NCI-H460 (cell line): ENCODE results near the gene PTTG2. TPM values are rescaled to one million over a fixed set of nuclear protein-coding genes. Genes with fewer than 3 reads are reported as not detected.
"Not testable (repeated sequence)": the region's sequence is repeated elsewhere in the genome, so short reads cannot be mapped to it uniquely, and the experiment has no call there.

Source experiments
- DNase-seq: peaks from one replicate; pipeline ENCODE4 v3.0.0-alpha.2; 2016; ENCODE audit warnings: low read depth; ENCODE audit errors: extremely low read depth
- polyA plus RNA-seq: library from polyadenylated mRNA; depleted of rRNA; stranded (reverse); fragments of >200 nt; gene quantifications from 2 replicates; pipeline ENCODE4 v1.2.3, GENCODE V29; 2014; cell fraction: nucleus; rRNA removed
- total RNA-seq: library from RNA; depleted of rRNA; stranded (reverse); fragments of >200 nt; shearing (Covaris generic); gene quantifications from 2 replicates; pipeline ENCODE4 v1.2.3, GENCODE V29; 2014; rRNA removed

Gene PTTG2
- total RNA-seq: not detected in 2 replicates
- not detected in 2 replicates for polyA plus RNA-seq

DNA sequence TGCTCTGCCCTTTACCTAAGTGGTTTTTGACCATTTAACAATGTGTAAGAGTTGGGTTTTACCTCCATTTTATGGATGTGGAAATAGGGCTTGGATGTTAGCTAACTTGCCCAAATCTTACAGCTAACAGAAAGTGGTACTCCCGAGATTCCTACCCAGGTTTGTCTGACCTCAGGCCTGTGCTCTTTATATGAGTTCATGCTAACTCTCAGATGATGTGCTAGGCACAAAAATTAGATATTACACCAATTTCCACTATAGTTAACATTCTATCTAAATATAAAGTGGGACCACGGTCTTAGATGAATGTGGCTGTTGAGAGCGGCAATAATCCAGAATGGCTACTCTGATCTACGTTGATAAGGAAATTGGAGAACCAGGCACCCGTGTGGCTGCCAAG, at the start of gene PTTG2:
TSS of gene PTTG2 (plus strand) at position 301 of the 400 bp plus-strand sequence. CDS start at position 338, 37 bp downstream.
- no peak for DNase-seq

DNA sequence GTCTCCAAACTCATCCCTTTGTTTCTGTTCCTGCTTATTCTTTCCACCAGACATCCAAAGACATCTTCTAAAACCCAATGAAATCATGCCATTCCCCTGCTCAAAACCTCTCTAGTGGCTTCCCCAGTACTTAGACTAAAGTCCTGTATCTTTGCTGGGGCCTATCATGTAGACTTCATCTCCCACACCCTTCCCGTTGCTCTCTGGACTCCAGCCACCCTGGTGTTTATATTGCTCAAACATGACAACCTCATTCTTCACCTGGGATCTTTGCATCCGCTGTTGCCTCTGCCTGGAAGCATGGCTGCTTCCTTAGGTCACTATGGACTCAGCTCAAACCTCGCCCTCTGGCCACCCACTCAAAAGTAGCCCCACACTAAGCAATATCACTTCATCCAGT, 45.7 kb upstream of the PTTG2 start:
- DNase-seq: no peak

DNA sequence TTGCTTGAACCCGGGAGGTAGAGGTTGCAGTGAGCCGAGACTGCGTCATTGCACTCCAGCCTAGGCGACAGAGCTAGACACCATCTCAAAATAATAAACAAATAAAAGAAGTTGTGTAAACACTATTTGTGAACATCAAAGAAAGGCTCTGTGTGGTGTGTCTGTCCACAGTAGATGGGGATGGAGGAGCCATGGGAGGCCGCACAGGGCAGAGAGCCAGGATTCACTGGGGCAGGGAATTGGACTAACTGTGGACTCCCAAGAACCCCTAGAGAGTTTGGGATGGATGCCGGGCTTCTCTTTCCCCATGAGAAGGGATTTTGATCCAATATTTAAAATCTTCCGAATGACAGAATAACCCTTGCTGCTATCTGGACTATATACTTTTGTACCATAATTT, 42.8 kb upstream of the PTTG2 start:
- DNase-seq: no peak

DNA sequence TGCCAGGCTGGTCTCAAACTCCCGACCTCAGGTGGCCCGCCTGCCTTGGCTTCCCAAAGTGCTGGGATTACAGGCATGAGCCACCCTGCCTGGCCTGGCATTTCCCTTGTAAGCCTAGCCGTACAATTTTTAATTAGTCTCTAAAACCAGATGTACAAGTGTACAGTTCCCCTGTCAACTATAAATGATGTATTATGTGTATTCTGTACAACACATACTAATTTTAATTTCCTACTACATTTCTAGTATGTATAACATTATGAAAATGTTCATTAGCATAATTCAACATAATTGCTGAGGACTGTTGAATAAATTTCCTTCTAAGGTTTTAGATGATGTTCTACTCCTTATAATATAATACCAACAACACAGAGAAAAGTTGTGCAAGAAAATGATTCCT, 41.5 kb upstream of the PTTG2 start:
- no peak for DNase-seq

DNA sequence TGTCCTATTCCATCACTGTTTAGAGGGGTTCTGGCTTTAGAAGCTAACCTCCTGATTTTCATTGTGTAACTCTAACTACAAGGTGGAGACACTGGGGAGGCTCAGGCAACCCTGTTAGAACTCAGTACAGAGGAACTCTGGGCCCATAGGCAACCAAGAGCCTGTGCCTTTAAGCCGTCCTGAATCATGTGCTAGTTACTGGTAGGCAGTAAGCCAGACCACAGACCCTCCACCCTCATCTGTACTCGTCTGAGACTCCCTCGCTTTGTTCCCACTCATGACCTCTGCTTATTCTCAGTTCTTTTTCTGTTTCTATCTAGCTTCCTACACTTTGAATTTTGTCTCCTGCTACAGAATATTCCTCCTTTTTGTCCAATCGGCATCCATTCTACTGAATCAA, 37.9 kb upstream of the PTTG2 start:
- no peak for DNase-seq

DNA sequence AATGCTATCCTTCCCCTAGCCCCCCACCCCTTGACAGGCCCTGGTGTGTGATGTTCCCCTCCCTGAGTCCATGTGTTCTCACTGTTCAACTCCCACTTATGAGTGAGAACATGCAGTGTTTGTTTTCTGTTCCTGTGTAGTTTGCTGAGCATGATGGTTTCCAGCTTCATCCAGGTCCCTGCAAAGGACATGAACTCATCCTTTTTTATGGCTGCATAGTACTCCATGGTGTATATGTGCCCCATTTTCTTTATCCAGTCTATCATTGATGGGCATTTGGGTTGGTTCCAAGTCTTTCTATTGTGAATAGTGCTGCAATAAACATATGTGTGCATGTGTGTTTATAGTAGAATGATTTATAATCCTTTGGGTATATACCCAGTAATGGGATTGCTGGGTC, 37.1 kb upstream of the PTTG2 start:
- not testable (repeated sequence) for DNase-seq

DNA sequence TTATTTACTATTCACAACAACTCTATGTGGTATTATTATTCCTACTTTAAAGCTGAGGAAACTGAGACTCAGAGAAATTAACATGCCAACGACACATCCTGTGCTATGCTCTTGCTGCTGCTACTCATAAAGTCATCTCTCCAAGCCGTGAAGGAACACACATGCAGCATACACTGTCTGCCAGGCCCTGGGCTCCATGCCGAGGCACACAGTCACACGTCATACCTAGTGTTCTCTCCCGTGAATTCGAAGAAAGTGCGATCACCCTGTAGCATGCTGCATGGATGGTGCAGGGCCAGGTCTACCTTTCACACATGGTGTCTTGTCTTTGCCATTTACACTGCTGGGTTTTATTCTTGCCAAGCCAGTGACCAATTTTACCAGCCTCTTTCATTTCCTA, 35.3 kb upstream of the PTTG2 start:
- DNase-seq: no peak

DNA sequence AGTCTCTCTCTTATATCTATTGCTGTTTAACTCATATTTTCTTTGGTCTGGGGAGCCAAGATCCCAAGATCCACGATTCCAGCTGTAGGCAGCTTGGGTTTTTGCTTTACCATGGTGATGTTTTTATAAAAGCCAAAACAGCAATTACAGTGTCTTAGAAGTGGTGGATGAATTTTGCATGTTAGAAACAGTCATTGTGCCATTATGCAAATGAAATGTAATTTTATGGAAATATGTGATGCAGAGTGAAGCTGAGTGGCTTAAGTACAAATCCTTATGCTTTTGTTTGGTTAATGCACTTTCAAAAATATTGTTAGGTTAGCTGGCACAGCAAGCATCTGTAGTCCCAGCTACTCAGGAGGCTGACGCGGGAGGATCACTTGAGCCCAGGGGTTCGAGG, 32.8 kb upstream of the PTTG2 start:
- no peak for DNase-seq

DNA sequence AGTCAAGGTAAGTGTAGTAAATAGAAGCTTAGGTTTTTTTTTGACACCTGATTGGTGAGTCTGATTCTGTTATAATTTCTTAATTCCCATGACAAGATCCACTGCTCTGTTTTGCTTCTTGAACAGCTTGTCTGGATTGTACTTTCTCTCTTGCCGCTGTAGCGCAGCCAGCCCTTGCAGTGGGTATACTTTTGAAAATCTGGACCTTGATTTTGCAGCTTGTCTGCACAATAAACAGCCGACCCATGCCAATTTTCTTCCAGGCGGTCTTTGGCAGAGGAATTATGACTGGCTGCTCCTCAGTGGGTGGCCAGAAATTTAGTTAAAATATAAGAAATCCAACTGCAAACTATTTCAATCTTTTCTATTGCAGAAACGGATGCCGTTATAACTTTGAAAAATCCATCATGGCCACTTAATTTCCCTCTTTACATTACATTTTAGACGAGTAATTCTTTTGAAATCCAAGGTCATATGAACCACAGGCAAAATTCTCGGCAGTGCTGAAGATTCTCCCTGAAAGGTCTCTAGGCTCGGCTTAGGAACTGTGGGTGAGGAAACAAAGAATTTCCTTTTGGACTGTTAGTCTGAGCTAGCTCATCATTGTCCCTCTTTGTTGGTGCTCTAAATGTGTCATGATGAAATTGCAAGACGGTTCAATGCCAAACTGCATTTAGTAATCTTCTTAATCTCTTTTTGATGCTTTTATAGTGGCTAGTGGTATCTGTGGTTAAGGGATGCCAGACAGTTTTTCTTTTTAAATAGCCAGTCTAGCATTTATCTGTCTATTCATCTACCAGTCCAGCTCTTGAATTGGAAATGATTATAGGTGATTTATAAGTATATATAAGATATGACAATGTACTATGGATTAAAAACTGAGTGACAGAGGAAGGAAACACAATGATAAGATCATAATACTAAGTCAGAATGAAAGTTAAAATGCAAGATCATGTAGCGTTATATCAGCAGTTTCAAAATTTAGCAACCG, 31.5 kb upstream of the PTTG2 start:
- no peak for DNase-seq

DNA sequence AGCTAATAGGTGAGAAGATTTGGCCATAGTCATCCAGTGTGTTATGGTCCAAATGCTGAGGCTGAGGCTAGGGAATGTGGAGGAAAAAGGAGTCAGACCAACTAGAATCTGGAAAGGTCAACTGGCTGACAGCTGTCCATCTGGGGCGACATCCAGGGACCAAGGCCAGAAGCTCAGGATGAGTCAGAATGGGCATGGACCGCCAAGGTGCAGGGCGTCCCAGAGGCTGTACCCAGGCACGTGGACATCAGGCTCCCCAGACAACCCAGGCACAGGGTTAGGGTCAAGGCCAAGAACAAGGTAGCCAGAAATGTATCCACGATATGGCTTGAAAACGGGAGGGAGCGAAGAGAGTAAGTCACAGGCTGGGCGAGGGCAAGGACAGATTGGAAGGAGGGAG, 26.1 kb upstream of the PTTG2 start:
- DNase-seq: no peak

DNA sequence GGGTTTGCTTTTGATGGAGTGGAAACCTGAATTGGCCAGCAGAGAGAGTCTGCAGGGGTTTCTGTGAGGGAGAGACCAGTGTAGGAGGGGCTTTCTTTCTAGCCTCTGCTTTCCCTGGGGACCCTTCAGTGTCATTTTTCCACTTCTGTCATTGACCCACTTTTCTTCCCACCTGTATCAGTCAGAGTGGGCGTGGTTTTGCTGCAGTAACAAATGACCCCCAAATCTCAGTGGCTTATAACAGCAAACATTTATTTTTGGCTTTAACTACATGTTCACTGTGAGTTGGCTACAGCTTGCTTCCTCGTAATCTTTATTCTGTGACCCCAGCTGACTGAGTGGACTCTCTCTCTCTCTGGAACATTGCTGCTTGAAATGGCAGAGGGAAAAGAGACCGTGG, 25.6 kb upstream of the PTTG2 start:
- no peak for DNase-seq

DNA sequence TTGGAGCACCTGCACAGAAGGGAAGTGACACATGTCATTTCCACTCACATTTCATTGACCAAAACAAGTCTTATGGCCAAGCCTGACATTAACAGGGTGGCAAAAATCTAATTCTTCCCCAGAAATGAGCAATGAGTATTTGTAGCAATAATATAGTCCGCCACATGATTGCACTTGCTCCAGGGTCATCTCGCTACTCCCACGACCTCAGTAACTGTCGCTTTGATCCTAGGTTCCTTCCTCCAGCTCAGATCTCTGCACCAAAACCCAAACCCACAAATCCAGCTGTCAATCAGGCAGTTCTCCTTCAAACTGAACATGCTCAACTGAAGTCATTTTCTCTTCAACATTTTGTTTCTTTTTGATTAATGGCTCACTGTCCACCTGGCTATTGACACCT, 25.2 kb upstream of the PTTG2 start:
- DNase-seq: no peak

DNA sequence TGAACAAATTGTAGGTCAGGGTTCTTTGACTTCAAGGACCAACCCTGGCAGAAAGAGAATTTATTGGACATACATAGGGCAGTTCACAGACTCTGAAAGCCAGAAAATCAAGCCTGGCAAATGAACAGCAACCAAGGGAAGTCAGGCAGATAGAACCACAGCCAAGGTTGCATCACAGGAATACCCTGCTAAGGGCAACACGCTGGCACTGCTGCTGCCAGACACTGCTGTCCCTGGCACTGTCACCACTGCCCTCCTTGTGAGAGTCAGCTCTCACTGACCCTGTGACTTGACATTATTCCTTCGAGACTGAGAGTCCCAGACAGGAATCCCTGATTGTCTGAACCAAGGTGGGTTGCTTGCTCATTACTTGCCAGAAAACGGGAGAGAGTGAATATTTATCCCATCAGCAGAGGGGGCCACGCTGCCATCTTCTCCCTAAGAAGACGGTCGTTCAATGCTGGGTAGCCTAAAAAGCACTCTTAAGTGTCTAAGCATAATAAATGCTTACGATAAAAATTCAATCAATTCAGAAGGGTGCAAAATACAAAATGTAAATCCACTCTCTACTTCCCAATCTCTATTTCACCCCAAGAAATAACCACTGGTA, 23.2 kb upstream of the PTTG2 start:
- DNase-seq: no peak

DNA sequence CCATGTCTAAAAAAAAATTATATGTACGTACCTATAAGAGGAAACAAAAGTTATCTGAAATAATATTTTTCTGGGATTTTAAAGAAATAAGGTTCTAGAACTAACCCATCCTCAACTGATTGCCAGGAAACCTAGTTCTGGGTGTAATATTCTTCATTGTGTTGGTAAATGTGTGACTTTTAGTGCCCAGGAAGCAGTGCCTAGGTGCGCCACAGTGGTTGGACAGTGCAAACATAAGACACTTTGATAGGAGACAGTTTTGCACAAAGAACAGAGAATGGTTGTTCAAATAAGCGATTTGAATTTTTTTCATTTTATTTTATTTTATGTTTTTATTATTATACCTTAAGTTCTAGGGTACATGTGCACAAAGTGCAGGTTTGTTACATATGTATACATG, 22.0 kb upstream of the PTTG2 start:
- no peak for DNase-seq

DNA sequence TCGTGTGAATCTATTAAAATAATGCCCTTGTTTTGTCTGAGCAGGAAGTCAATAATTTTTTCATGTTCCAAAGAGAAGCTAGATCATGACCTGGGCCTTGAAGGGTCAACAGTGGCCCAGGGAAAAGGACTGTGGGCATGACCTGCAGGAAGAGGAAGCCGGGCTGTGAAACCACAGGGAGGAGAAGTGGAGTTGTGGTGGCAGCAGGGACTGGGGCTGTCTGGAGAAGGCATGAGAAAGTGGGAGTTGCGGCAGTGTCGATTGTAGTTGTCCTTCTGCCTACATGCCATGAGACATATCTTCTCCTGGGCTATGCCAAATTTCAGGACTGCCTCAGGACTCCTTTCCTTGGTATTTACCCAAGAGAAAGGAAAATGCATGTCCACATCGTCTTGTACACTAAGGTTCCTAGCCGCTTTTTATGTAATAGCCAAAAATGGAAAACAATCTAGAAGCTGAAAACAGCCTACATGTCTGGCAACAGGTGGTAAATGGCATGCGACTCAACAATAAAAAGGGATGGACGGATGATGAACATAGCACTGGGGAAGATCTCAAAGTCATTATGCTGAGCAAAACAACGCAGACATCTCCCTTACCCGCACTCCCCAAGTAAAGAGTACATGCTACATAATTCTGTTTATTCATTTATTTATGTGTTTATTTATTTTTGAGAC, 13.6 kb upstream of the PTTG2 start:
- DNase-seq: no peak

DNA sequence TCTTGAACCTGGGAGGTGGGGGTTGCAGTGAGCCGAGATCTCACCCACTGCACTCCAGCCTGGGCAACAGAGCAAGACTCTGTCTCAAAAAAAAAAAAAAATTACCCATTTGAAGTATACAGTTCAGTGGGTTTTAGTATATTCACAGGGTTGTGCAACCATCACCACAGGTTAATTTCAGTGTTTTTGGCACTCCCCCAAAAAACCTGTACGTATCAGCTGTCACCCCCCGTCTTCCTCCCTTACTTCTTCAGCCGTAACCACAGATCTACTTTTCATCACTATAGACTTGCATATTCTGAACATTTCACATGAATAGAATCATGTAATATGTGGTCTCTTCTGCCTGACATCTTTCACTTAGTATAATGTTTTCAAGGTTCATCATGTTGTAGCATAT, 11.7 kb upstream of the PTTG2 start:
- DNase-seq: no peak

DNA sequence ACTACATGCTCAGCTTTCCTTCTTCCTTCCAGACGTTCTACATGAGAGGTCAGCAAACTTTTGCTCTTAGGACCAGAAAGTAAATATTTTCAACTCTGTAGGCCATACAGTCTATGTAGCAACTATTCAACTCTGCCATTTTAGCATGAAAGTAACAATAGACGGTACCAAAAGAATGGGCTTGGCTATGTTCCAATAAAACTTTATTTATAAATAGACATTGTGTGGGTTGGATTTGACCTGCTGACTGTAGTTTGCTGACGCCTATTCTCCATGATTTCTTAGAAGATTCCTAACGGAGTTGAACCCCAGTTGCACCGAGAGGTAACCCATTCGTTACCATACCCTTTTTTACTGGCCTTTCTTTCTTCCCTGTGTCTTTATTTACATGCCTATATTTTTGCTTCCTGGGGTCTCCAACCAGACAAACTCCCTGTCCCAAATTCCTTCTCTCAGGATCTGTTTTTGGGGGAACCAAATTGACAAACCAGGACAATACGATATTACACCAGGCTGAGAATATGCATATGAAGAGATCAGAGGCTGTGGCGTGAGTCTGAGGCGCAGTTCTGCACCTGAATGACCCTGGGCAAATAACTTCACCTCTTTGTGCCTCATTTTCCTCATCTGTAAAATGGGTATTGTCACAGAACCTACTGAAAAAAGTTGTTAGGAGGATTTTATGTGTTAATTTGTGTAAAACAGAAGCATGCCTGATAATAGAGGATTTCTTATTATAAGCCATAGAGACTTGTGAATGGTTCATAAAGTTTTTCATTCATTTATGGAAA, 10.4 kb upstream of the PTTG2 start:
- DNase-seq: no peak

DNA sequence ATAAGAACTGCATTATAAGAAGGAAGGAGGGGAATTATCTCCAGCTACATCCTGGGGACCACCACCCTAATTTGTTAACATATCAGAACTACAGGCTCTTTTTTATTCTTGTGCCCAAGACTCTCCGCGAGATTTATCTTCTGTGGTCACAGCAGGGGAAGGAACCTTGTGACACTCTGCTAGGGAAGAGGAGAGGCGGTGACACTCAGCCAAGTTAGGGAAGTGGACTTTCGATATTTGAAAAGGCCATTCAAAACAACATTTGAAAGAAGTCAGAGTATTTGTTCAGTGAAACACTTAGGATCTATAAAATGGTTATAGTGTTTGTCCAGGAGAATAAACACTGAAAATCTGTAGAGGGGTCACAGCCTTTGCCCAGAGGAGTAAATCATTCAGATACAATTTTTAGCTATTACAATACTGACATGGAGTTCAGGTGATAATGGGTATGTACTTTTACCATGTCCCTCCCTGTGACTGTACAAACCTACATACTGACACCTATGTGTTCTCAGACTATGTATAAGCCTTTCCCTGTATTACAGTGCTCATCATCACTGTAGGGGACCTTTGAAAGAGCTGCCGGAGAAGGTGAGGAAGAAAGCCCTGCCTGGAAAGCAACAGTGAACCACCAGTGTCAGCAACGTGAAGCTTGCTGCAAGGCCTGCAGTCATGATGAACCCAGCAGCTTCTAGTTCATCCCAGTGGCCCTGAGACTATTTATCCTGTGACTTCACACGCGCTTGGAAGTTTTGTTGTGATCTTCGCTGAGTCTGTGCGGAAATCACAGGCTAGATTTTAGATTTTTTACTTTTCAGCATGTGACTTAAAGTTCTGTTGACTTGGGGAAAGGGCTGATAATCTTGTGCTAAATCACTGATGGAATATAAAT, 8.5 kb upstream of the PTTG2 start:
- DNase-seq: no peak

DNA sequence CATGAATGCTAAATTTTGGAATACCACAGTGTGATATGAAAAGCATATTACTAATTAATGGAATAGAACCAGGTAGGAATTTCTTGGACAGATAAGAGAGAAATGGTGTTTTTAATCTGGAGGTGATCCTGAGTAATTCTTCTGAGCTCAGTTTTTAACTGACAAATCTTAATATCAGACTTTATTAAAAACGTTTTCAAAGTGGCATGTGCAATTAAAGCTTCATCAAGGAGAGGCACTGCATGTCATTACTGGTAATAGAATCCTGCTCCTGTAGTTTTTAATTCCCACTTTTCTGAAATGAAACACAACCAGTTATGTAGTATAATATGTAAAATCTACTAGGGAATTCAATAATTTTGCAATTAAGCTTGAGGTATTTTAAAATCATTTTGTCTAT, 7.0 kb upstream of the PTTG2 start:
- DNase-seq: no peak
